ENCODE data around the gene CTU1.
A peak's percentile ranks its signal among the peaks of the same experiment; 100 is the strongest.

Gene CTU1

GRCh38 chr19:51065221-51065960, 42.8 kb downstream of the CTU1 start:
- Histone ChIP-seq H2BK120ac (ENCODE audit: low read depth, low read length) (no peak overlapping the region), H2AK5ac (ENCODE audit: low read depth, low read length) (no peak overlapping the region), H3K4me3 (ENCODE audit: low read length in 2 of 2) (peak overlapping the region in 1 of 2 donors; percentile 68), H2BK15ac (ENCODE audit: low read length) (no peak overlapping the region), H3K27me3 (ENCODE audit: control insufficient read depth in 3 of 3, insufficient read depth in 3 of 3, low read depth in 1 of 3, low read length in 3 of 3) (peaks cover 0 to 39% (median 17%) of the 10 kb centered on the region in 3 experiments), H2BK12ac (ENCODE audit: low read length) (no peak overlapping the region), H3K9me3 (replicated peaks in 1 of 2; ENCODE audit: control insufficient read depth in 2 of 2, insufficient read depth in 1 of 2, low read depth in 1 of 2, low read length in 2 of 2) (no peaks in the 10 kb centered on the region), H2AFZ (ENCODE audit: low read length) (peak overlapping the region; percentile 71), H3K9ac (ENCODE audit: low read depth, low read length, poor library complexity) (no peak overlapping the region), H4K91ac (ENCODE audit: low read depth, low read length, poor library complexity) (no peak overlapping the region), H3K18ac (ENCODE audit: low read length) (no peak overlapping the region), H3K36me3 (replicated peaks in 1 of 2; ENCODE audit: control insufficient read depth in 2 of 2, insufficient read depth in 2 of 2, low read length in 2 of 2) (no peaks in the 10 kb centered on the region), H4K8ac (ENCODE audit: low read depth, low read length) (no peak overlapping the region), H3K79me1 (ENCODE audit: low read depth, low read length) (no peaks in the 10 kb centered on the region), H3K4me1 (ENCODE audit: control insufficient read depth in 2 of 2, insufficient read depth in 1 of 2, low read depth in 1 of 2, low read length in 2 of 2) (peaks cover 3% of the 10 kb centered on the region in 2 donors), H2BK5ac (ENCODE audit: low read length) (no peak overlapping the region), H3K14ac (ENCODE audit: low read length) (no peak overlapping the region), H3K4ac (ENCODE audit: low read length) (no peak overlapping the region), H3K23ac (ENCODE audit: low read depth, low read length, poor library complexity) (peak overlapping the region; percentile 23), H3K27ac (replicated peaks; ENCODE audit: low read length) (no peak overlapping the region), H3K4me2 (ENCODE audit: insufficient read depth, low read length, poor library complexity, severe bottlenecking) (peak overlapping the region; percentile 55)
- DNase-seq (ENCODE audit: low spot score): no peak
- WGBS, 2 donors (ENCODE audit: extremely low coverage in 2 of 2, insufficient read length in 2 of 2, insufficient replicate concordance in 1 of 2): no CpG with 5 or more reads among the region's 25 CpGs

- DNase-seq (ENCODE audit: low spot score): no peak
- Histone ChIP-seq H3K27ac (replicated peaks; ENCODE audit: low read length) (no peak within 1 kb of the TSS), H3K4ac (ENCODE audit: low read length) (no peak within 1 kb of the TSS), H3K18ac (ENCODE audit: low read length) (no peak within 1 kb of the TSS), H3K9ac (ENCODE audit: low read depth, low read length, poor library complexity) (no peak within 1 kb of the TSS), H2AFZ (ENCODE audit: low read length) (peak within 1 kb of the TSS; percentile 71), H3K4me3 (ENCODE audit: low read length in 2 of 2) (peak within 1 kb of the TSS in 1 of 2 donors; percentile 68), H2BK12ac (ENCODE audit: low read length) (no peak within 1 kb of the TSS), H3K9me3 (replicated peaks in 1 of 2; ENCODE audit: control insufficient read depth in 2 of 2, insufficient read depth in 1 of 2, low read depth in 1 of 2, low read length in 2 of 2) (no peaks in the 10 kb centered on the region), H2BK15ac (ENCODE audit: low read length) (no peak within 1 kb of the TSS), H3K23ac (ENCODE audit: low read depth, low read length, poor library complexity) (peak within 1 kb of the TSS; percentile 23), H3K14ac (ENCODE audit: low read length) (peak within 1 kb of the TSS; percentile 1), H2AK5ac (ENCODE audit: low read depth, low read length) (no peak within 1 kb of the TSS), H3K4me1 (ENCODE audit: control insufficient read depth in 2 of 2, insufficient read depth in 1 of 2, low read depth in 1 of 2, low read length in 2 of 2) (peaks cover 3% of the 10 kb centered on the region in 2 donors), H3K4me2 (ENCODE audit: insufficient read depth, low read length, poor library complexity, severe bottlenecking) (peak within 1 kb of the TSS; percentile 55), H3K36me3 (replicated peaks in 1 of 2; ENCODE audit: control insufficient read depth in 2 of 2, insufficient read depth in 2 of 2, low read length in 2 of 2) (no peaks in the 10 kb centered on the region), H2BK120ac (ENCODE audit: low read depth, low read length) (no peak within 1 kb of the TSS), H2BK5ac (ENCODE audit: low read length) (no peak within 1 kb of the TSS), H4K8ac (ENCODE audit: low read depth, low read length) (no peak within 1 kb of the TSS), H3K27me3 (ENCODE audit: control insufficient read depth in 3 of 3, insufficient read depth in 3 of 3, low read depth in 1 of 3, low read length in 3 of 3) (peaks cover 0 to 39% (median 17%) of the 10 kb centered on the region in 3 experiments), H3K79me1 (ENCODE audit: low read depth, low read length) (no peaks in the 10 kb centered on the region), H4K91ac (ENCODE audit: low read depth, low read length, poor library complexity) (no peak within 1 kb of the TSS)
- no CpG with 5 or more reads among the region's 38 CpGs for WGBS, 2 donors (ENCODE audit: extremely low coverage in 2 of 2, insufficient read length in 2 of 2, insufficient replicate concordance in 1 of 2)
Measured at GRCh38 chr19:51064534-51065220, 43.5 kb downstream of the CTU1 start, which contains the start of gene KLK13. Gene KLK13 (minus strand): TSS chr19:51065092. CDS start chr19:51065067, 25 bp downstream.

GRCh38 chr19:51063664-51064063, 44.5 kb downstream of the CTU1 start:
- H3K36me3 ChIP-seq (replicated peaks in 1 of 2; ENCODE audit: control insufficient read depth in 2 of 2, insufficient read depth in 2 of 2, low read length in 2 of 2): no peaks in the 10 kb centered on the region
- no peak overlapping the region for H2BK5ac ChIP-seq (ENCODE audit: low read length)
- H4K91ac ChIP-seq (ENCODE audit: low read depth, low read length, poor library complexity): no peak overlapping the region
- H3K79me1 ChIP-seq (ENCODE audit: low read depth, low read length): no peaks in the 10 kb centered on the region
- H3K23ac ChIP-seq (ENCODE audit: low read depth, low read length, poor library complexity): no peak overlapping the region
- DNase-seq (ENCODE audit: low spot score): no peak
- no peak overlapping the region for H2BK120ac ChIP-seq (ENCODE audit: low read depth, low read length)
- H3K27ac ChIP-seq (replicated peaks; ENCODE audit: low read length): no peak overlapping the region
- no peak overlapping the region for H3K14ac ChIP-seq (ENCODE audit: low read length)
- peaks cover 0 to 32% (median 17%) of the 10 kb centered on the region in 3 experiments for H3K27me3 ChIP-seq (ENCODE audit: control insufficient read depth in 3 of 3, insufficient read depth in 3 of 3, low read depth in 1 of 3, low read length in 3 of 3)
- H2AK5ac ChIP-seq (ENCODE audit: low read depth, low read length): no peak overlapping the region
- H2AFZ ChIP-seq (ENCODE audit: low read length): no peak overlapping the region
- no peak overlapping the region for H2BK15ac ChIP-seq (ENCODE audit: low read length)
- peaks cover 3% of the 10 kb centered on the region in 2 donors for H3K4me1 ChIP-seq (ENCODE audit: control insufficient read depth in 2 of 2, insufficient read depth in 1 of 2, low read depth in 1 of 2, low read length in 2 of 2)
- H4K8ac ChIP-seq (ENCODE audit: low read depth, low read length): no peak overlapping the region
- no peak overlapping the region for H3K4me3 ChIP-seq (ENCODE audit: low read length in 2 of 2)
- H2BK12ac ChIP-seq (ENCODE audit: low read length): no peak overlapping the region
- H3K4me2 ChIP-seq (ENCODE audit: insufficient read depth, low read length, poor library complexity, severe bottlenecking): no peak overlapping the region
- H3K9ac ChIP-seq (ENCODE audit: low read depth, low read length, poor library complexity): no peak overlapping the region
- H3K18ac ChIP-seq (ENCODE audit: low read length): no peak overlapping the region
- H3K9me3 ChIP-seq (replicated peaks in 1 of 2; ENCODE audit: control insufficient read depth in 2 of 2, insufficient read depth in 1 of 2, low read depth in 1 of 2, low read length in 2 of 2): no peaks in the 10 kb centered on the region
- no CpG with 5 or more reads among the region's 7 CpGs for WGBS, 2 donors (ENCODE audit: extremely low coverage in 2 of 2, insufficient read length in 2 of 2, insufficient replicate concordance in 1 of 2)
- no peak overlapping the region for H3K4ac ChIP-seq (ENCODE audit: low read length)

GRCh38 chr19:51060973-51061372, 47.2 kb downstream of the CTU1 start:
- no peak overlapping the region for H2BK120ac ChIP-seq (ENCODE audit: low read depth, low read length)
- H3K4me3 ChIP-seq (ENCODE audit: low read length in 2 of 2): no peak overlapping the region
- no peaks in the 10 kb centered on the region for H3K79me1 ChIP-seq (ENCODE audit: low read depth, low read length)
- H2AFZ ChIP-seq (ENCODE audit: low read length): no peak overlapping the region
- no peak overlapping the region for H2BK15ac ChIP-seq (ENCODE audit: low read length)
- H3K9me3 ChIP-seq (replicated peaks in 1 of 2; ENCODE audit: control insufficient read depth in 2 of 2, insufficient read depth in 1 of 2, low read depth in 1 of 2, low read length in 2 of 2): no peaks in the 10 kb centered on the region
- no peak overlapping the region for H2BK12ac ChIP-seq (ENCODE audit: low read length)
- H3K27ac ChIP-seq (replicated peaks; ENCODE audit: low read length): no peak overlapping the region
- no peak for DNase-seq (ENCODE audit: low spot score)
- H2AK5ac ChIP-seq (ENCODE audit: low read depth, low read length): no peak overlapping the region
- no peak overlapping the region for H3K9ac ChIP-seq (ENCODE audit: low read depth, low read length, poor library complexity)
- H4K91ac ChIP-seq (ENCODE audit: low read depth, low read length, poor library complexity): no peak overlapping the region
- H3K4me1 ChIP-seq (ENCODE audit: control insufficient read depth in 2 of 2, insufficient read depth in 1 of 2, low read depth in 1 of 2, low read length in 2 of 2): peaks cover 3% of the 10 kb centered on the region in 2 donors
- no peak overlapping the region for H3K23ac ChIP-seq (ENCODE audit: low read depth, low read length, poor library complexity)
- H3K4me2 ChIP-seq (ENCODE audit: insufficient read depth, low read length, poor library complexity, severe bottlenecking): no peak overlapping the region
- H3K18ac ChIP-seq (ENCODE audit: low read length): no peak overlapping the region
- H3K14ac ChIP-seq (ENCODE audit: low read length): no peak overlapping the region
- no peaks in the 10 kb centered on the region for H3K36me3 ChIP-seq (replicated peaks in 1 of 2; ENCODE audit: control insufficient read depth in 2 of 2, insufficient read depth in 2 of 2, low read length in 2 of 2)
- H2BK5ac ChIP-seq (ENCODE audit: low read length): no peak overlapping the region
- peaks cover 0 to 18% (median 14%) of the 10 kb centered on the region in 3 experiments for H3K27me3 ChIP-seq (ENCODE audit: control insufficient read depth in 3 of 3, insufficient read depth in 3 of 3, low read depth in 1 of 3, low read length in 3 of 3)
- H3K4ac ChIP-seq (ENCODE audit: low read length): no peak overlapping the region
- no peak overlapping the region for H4K8ac ChIP-seq (ENCODE audit: low read depth, low read length)
- WGBS, 2 donors (ENCODE audit: extremely low coverage in 2 of 2, insufficient read length in 2 of 2, insufficient replicate concordance in 1 of 2): no CpG with 5 or more reads among the region's 1 CpG
